Glomerular endothelial cell (primary cell): ENCODE results near the gene RAD51B. TPM values are rescaled to one million over a fixed set of nuclear protein-coding genes. Genes with fewer than 3 reads are reported as not detected.
A peak's percentile ranks its signal among the peaks of the same experiment; 100 is the strongest.

ENCODE experiments used
- DNase-seq: peaks from one replicate; pipeline ENCODE4 v3.0.0-alpha.2; 2011; ENCODE audit warnings: low read depth, low spot score; ENCODE audit errors: extremely low read depth
- total RNA-seq: library from RNA; depleted of rRNA; stranded (reverse); fragments of >200 nt; gene quantifications from 2 replicates; pipeline ENCODE4 v1.2.3, GENCODE V29; 2015

Gene RAD51B
- total RNA-seq, 1 donor from 2014 or later, result 9.7 TPM

DNA sequence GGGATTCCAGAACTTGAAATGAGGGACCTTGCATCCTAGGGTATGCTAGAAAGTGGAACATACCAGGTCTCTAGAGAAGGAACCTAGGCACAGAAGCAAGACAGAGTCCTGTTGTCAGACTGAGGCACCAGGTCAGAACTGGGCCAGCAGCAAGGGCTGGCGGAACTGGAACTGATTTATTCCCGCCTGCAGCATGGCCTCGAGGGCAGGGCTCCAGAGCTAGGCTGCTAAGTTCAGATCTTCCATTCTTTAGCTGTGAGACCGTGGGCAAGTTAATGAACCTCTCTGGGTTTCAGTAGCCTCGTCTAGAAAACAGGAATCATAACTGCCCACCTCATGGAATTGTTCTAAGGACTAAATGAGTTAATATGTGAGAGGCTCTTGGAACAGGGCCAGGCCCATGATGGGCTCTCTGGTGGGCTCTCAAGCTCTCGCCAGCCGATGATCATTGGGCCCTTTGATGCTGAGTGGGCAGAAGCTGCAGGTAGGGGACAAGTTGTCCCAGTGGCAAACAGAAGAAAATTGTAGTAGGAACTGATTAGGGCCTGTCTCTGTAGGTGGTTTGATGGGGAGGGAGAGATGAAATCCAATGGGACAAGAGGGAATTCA, 773.5 kb downstream of the RAD51B start:
- no peak for DNase-seq

DNA sequence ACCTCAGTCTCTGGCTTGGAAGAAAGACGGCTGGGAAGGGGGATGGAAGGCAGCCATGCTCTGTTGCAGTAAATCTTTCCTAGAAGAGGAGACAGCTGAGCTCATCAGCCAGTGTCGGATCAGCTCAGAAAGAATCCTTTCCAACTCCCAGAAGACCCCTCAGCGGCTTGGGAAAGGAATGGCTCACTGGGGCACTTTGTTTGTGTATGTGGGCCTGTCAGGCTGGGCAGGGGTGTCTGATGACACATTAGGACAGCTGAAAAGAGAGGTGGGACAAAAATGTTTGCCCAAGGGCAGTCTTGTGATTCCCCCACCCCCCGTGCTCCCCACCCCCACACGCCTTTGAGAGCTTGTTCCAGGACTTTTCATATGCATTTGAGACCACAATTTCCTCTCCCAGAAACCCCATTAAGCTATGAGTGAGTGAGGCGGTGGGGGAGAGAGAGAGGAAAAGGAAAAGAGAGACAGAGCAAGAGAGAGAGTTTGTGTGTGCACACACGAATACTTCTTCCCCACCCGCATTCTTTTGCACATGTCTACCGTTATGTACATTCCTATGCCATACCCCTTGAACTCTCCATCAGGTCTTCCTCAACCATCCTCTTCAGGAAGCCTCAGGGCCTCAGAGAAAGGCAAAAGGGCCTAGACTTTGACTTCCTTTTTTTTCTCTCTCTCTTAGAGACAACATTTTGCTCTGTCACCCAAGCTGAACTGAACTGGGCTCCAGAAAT, 774.4 kb downstream of the RAD51B start:
- DNase-seq, result no peak

DNA sequence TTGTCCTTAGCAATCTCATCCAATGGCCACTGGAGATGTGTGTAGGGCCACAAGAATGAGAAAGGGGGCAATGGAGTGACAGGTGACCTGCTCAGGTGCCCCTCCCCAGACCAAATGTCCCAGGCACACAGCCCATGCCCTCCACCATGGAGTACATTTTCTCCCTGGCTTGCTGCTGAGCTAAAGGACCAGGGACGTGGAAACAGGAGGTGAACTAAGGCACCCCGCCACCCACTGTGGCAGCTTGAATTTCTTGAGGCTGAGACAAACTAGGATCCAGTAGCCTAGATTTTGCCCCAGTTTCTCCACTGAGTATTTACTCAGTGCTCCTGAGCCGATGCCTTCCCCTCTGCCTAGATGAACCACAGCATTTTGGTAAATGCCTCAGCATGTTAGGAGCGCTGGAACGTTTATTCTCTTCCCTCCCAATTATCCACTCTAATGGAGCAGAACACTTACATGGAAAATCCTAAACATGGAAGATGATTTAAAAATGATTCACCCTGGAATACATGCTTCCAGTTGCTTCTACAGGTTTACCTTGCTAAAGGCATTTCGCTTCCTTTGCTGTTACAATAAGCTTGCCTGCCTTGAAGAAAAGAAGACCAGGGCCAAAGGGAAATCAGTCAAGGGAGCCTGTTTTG, 775.3 kb downstream of the RAD51B start:
- DNase-seq, result no peak

DNA sequence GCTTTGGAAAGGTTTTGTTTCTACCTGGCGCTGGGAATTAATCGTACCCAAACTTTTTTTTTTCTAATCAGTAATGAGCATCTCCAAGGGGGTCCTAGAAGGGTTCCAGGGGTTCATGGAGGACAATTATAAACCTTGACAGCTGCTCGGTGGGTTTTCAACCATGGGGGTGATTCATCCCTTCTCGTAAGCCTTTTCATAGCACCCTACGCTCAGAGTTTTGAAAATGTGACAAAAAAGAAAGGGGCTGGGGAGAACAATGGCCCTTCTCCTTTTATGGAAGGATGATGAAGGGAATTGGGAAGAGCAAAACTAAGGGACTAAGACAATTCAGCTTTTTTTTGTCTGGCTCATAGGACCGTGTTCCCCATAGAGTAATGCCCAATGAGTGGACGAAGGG, 776.6 kb downstream of the RAD51B start:
- DNase-seq, result no peak

DNA sequence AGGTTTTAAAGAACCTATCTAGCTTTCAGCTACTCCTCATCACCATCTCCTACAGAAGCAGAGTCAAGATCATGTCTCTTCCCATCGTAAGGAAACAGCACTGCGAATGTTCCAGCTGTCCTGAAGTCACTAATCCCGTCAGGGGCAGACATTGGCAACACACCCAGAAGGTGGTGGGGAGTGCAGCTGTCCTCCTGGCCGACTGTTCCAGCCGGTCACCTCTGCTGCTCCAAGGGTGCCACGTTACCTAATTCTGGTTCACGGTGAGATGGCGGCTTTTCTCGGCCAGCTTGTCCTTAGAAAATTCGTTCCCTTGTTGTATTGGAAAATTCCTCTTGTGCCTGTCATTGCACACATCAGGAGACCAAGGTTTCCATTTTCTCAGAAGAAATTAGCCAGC, 777.1 kb downstream of the RAD51B start:
- no peak for DNase-seq

DNA sequence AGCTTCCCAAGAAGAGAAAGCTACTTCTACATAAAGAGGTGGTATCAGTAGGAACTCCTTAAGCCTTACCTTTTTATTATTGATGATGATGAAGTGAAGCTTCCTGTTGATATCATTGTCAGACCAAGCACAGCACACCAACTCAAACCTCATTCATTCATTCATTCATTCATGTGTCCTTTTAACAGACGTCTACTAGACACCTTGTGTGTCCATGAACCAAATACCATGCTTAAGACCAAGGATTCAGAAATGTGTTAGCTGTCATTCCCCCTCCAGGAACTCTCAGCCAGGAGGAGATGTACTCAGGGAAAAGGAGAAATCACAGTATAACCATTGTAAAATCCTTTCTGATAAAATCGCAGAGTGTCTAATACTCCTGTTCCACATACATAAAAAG, 778.5 kb downstream of the RAD51B start:
- no peak for DNase-seq

DNA sequence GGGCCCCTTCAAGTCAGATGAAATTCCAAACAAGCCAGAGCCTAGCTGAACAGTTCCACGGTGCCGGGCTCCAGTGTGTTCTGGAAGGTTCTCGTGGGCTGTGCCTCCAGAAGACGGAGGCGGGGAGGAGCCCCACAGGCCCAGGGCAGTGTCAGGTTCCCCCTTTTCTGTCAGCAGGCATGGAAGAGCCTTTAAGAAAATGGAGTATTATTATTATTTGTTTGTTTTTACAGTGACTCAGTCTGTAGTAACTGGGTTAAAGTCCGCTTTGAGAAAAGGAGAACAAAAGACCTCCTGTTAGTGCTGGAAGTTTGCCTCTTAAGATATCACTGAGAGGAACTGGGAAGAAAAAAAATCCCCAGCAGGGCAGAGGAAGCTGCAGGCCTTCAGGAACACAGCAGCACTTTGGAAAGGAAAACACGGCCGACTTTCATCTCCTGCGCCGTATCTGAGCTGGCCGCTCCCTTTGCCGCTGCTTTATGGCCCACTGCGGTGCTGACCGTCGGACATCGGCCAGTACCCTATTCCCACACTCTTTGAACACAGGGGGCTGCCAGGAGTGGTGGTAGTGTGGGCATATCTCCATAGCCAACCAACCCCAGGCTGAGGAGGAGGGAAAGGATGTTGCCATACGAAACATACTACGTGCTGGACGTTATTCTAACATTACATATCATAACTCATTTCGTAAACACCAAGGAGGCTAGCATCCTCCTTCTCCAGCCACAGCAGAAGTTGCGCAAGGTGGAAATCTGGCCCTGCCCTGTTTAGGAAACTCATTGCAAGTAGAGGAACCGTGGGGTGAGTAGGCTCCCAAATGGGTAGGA, 779.3 kb downstream of the RAD51B start:
- DNase-seq, result peak; percentile 89

DNA sequence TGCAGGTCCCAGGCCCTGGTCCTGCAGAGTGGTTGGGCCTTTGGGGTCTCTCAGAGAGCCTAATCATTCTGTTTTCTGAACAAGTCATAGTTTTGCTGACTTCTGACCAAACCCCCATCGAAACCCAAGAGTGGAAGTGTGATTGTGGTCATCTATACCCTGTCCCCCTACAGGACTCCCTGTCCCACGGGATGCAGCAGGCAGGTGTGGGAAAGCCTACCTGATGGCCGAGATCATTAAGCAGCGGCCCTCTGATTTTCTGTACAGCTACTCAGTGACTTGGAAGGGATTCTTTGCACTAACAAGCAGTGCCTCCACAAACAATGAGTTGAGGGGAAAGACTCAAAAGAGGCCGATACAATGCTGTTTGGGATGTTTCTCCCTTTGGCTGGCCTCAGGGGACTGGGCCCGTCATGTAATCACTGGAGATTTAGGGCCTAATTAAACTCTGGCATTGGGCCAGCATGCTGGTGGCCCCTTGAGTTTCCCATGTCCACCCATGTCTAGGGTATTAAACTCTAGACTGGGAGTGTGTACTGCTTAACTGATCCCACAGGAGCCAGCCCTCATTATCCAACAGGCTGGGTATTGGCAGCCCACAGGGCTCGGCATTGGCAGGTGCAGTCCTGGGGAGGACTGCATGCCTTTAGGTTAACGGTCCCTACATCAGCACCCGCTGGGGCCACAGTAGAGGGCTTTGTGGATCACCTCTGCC, 780.5 kb downstream of the RAD51B start:
- DNase-seq, result no peak

DNA sequence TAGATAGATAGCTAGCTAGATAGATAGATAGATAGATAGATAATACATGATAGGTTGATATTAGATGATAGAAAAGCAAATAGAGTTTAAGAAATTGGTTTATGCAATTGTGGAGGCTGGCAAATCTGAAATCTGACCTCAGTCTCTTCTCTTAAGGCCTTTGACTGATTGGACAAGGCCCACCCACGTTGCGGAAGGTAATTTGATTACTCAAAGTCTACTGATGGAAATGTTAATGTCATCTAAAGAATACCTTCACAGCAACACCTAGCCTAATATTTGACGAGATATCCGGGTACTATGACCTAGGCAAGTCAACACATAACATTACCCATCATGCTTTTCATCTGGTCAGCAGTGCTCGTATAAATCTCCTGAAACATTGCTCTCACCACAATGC, 782.9 kb downstream of the RAD51B start:
- DNase-seq, result no peak

DNA sequence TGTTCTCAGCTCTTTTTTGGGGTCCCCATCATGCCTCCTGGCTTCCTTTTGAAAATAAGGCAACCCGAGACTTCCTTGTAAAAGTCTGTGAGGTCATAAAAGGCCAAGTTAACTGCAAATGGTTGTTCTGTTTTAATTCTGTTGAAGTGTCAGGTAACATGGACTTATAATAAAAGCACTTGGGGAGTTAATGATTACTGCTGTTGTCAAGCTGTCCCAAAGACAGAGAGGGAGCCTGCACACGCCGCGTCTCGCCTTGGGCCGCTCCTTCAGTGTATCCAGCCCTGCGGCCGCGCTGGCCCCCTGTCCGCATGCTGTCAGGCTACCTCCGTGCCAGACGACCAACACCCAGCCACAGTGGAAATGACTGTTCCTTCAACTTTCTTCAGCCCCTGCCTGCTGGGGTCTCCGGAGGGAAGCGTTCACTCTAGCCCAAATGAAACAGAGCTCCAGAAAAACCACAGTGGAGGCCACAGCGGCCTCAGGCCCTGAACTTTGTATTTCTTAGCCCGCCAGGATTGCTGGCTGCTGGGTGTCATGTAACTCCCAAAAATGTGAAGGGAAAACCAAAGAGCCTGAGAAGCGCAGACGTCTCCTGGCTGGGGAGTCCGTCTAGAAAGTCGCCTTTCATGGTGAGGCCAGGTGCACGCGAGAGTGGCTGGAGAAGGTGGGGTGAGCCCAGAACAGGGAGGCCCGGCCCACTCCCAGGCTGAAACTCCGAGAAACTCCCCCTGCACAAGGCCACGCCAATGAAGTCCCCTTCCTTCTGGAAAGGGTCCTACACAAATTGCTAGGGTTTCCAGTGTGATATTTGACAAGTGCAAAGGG, 784.2 kb downstream of the RAD51B start:
- DNase-seq, result no peak

DNA sequence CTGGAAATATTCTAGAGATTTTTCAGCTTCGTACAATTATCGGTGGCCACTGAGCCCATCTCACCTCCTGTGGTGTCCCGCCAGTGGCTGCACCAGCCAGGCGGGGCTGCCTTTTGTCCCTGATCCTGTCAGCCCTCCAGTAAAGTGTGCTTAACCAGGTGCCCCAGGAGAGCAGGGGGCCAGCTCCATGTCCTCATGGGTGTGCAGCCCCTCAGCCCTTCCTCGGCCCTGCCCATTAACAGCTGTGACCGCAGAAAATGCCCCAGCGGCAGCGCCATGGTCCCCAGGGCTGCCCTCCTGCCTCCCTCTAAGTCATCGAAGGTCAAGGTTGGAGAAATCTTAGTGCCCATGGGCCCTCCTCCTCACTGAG, 784.8 kb downstream of the RAD51B start:
- no peak for DNase-seq

DNA sequence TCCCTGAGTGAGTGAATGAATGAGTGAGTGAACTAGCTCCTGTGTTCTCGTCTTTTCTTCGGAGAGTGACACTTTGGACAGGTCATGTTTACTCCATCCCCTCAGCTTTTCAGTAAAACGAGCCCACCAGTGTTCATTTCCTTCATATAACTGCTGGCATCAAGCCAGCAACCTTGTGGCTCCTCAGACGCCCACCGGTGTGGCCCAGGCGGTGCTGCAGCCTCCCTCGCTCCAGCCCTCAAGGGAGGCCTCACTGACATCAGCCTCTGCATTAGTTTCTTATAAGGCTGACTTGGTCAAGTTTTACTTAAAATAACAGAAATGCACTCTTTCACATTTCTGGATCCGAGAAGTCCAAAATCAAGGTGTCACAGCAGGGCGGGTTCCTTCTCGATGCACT, 785.2 kb downstream of the RAD51B start:
- no peak for DNase-seq

DNA sequence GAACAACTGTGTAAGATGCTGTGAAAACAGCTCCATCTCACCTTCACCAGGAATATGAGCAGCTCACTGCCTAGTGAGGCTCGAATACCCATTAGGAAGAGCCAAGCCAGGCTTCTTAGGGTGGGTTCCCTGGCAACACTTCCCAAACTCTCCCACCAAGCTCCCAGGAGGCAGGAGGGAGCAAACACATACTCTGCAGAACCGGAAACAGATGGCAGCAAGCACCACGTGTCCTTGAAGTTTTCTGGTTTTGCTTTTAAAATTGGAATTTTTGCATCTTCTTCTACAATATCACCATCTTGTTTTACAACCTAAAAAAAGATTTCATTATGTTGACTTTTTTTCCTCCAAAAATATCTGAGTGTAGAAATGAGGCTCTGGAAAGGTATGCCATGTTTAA, 786.6 kb downstream of the RAD51B start:
- DNase-seq, result no peak

DNA sequence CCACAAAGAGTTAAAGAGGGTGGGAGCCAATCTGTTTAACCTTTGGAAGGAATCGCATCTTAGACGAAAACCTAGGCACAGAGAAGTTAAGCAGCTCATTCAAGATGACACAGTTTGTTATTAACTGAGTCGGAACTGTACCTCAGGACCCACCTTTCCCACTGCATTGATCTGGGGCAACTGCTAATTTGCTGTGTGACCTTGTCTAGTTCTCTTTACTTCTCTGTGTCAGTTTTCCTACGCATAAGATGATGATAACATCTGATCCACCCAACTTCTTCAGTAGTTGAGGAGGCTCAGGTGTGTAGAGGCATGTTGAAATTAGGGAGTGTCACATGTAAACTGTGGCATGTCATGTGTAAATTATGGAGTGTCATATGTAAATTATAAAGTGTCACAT, 787.1 kb downstream of the RAD51B start:
- DNase-seq, result no peak

DNA sequence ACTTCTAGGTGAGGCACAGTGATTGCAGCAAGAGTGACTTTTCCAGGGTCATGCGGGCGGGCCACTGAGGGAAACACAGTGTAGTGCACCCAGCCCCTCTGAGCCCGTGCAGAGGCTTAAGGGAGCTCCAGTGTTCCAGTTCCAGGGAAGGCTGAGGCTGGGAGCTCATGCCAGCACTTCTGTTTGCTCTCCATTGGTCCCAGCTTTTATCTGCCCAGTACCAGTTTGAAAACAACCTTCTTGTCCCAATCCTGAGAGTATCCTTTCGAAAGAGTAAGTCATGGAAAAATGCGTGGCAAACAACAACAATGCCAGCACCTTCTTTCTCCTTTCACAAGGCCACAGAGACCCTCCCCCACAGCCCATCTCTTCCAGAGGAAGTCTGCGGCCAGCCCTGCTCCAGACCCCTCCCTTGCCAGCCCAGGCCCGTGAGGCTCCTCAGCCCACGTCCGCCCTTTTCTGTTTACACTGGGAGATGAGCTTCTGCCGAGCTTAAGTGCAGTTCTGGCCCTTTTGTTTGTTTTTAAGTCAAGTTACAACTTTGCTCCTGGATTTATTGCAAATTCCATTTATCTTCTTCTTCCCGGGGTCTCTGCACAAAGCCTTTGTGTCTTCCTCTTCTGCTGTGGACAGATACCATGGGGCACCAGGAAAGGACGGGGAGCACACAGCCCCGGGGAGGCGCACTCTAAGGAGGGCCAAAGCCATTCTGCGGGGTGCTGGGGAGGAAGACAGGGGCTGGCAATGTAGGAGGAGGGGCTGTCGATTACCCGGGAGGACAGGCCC, 787.7 kb downstream of the RAD51B start:
- DNase-seq, result no peak

DNA sequence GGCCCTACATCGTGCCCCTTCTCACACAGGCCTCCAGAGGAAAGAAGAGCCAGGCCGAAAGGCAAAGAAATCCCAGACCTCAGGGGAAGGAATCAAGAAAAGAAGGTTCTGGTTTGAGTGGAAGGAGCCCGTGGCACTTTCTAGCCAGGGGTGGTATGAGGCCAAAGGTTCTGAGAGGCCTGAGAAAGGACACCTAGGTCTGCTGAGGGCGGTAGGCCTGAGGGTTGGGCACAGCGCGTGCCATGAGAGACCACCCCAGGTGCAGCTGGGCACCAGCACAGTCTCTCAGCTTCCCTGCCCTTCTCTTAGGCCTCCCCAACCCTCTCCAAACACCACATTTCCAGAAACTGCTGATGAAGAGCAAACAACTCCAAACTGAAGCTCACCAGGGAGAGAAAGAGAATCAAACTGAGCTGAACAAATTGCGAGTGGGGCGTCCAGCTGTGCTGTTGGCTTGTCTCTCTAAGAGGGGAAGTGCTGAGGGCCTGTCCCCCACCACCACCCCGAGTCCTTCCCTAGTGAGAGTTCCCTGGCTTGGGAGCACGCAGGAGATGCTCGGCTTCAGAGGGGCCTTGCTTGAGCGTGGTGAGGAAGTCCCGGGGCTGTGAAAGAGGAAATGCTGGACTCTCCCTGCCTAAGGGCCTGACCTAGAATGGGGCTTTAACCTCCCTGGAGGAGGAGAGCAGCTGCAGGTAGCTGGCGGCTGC, 788.4 kb downstream of the RAD51B start:
- no peak for DNase-seq

DNA sequence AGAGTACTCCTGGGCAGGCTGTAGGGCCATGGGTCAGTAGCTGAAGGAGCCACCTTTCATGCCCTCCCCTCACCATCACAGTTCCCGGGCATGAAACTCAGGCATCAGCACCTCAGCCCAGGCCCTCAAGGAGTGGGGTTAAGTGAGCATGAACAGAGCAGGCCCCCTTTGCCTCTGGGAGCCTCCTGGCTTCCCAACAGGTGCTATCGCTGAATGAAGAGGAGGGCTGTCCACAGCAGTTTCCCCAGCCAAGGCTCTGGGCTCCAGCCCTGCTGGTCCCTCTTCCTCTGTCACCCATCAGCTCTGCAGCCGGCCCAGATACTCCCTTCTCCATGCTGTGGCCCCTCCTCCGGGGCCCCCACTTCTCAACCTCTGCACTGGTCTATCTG, 789.0 kb downstream of the RAD51B start:
- no peak for DNase-seq

DNA sequence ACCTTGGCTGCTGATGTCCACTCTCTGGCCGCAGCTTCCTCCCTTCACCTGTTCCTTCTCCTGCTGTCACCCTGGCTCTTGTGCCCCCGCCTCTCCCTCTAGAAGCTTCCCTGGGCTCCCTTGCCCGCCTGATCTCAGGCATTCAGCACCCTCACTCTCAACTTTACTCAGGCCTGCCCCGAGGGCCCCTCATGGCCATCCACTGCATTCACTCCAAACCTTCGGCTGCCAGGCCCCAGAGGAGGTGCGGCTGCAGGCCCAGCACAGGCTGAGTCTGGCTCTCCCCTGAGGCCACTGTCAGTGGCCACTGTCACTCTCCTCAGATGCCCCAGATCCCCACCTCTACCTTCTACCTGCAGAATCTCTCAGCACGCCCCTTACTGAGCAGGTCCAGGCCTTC, 789.4 kb downstream of the RAD51B start:
- no peak for DNase-seq
